SK-N-SH (cell line): ENCODE data around the gene NHLRC2. TPM values are rescaled to one million over a fixed set of nuclear protein-coding genes. Genes with fewer than 3 reads are reported as not detected.

Source experiments
- CTCF ChIA-PET: fragments of 300-600, 350-600 bp; formaldehyde crosslinking; extraction: SDS; loops from one replicate; lab custom pipeline; 2021; lab: Yijun Ruan, JAX
- POLR2A ChIA-PET: fragments of 350-600 bp; sonication (Branson Sonifier 250); formaldehyde crosslinking; extraction: SDS; loops from one replicate; lab custom pipeline; 2020; ENCODE audit warnings: antibody characterized with exemption, inconsistent platforms; lab: Yijun Ruan, JAX
- DNase-seq: peaks from one replicate; pipeline ENCODE4 v3.0.0; 2012
- H2AFZ ChIP-seq: fragments of 200-600 bp; sonication (generic); 2 replicates; pipeline ENCODE4 v1.8.1; 2016; ENCODE audit warnings: antibody characterized with exemption, mild to moderate bottlenecking, low read depth
- H3F3A ChIP-seq: fragments of 200-600 bp; sonication (generic); replicated peaks from 2 replicates; pipeline ENCODE3; 2016; ENCODE audit warnings: antibody characterized with exemption, mild to moderate bottlenecking; ENCODE audit not compliant: insufficient read depth
- H3K27ac ChIP-seq, 2 experiments: fragments of 200-500 bp in 1 of 2; fragments of 200-600 bp in 1 of 2; sonication (Bioruptor generic) in 1 of 2; sonication (generic), shearing (Covaris generic) in 1 of 2; 2 replicates each; pipeline versions ENCODE4 v1.5.1 to v1.6.1; 2014 to 2016; ENCODE audit warnings: low read depth in 2 of 2, inconsistent platforms in 1 of 2, low read length in 1 of 2, mild to moderate bottlenecking in 1 of 2, mixed read lengths in 1 of 2
- H3K27me3 ChIP-seq: fragments of 200-600 bp; sonication (generic), shearing (Covaris generic); 2 replicates; pipeline ENCODE4 v1.6.1; 2016; ENCODE audit warnings: mixed run types; ENCODE audit not compliant: insufficient read depth
- H3K36me3 ChIP-seq, 2 experiments: fragments of 200-500 bp in 1 of 2; fragments of 200-600 bp in 1 of 2; sonication (Bioruptor generic) in 1 of 2; sonication (generic) in 1 of 2; replicated peaks in 1 of 2; 2 replicates each; pipeline versions ENCODE3 to v1.5.1; 2014 to 2016; ENCODE audit warnings: low read length in 1 of 2, mild to moderate bottlenecking in 1 of 2; ENCODE audit not compliant: insufficient read depth in 2 of 2, control insufficient read depth in 1 of 2
- H3K4me1 ChIP-seq, 2 experiments: fragments of 200-500 bp in 1 of 2; fragments of 200-600 bp in 1 of 2; sonication (Bioruptor generic) in 1 of 2; sonication (generic), shearing (Covaris generic) in 1 of 2; 2 replicates each; pipeline versions ENCODE4 v1.5.1 to v1.6.1; 2014 to 2016; ENCODE audit warnings: low read depth in 1 of 2, low read length in 1 of 2, mixed run types in 1 of 2; ENCODE audit not compliant: insufficient read depth in 2 of 2, control insufficient read depth in 1 of 2
- H3K4me2 ChIP-seq: fragments of 200-600 bp; sonication (generic), shearing (Covaris generic); 2 replicates; pipeline ENCODE4 v1.6.1; 2017; ENCODE audit warnings: mixed run types
- H3K4me3 ChIP-seq, 2 experiments: fragments of 200-500 bp in 1 of 2; fragments of 200-600 bp in 1 of 2; sonication (Bioruptor generic) in 1 of 2; sonication (generic), shearing (Covaris generic) in 1 of 2; 2 replicates each; pipeline versions ENCODE4 v1.5.1 to v1.8.1; 2014 to 2016; ENCODE audit warnings: low read depth in 2 of 2, inconsistent platforms in 1 of 2, low read length in 1 of 2, mild to moderate bottlenecking in 1 of 2, mixed read lengths in 1 of 2, moderate library complexity in 1 of 2
- H3K79me2 ChIP-seq: fragments of 200-600 bp; sonication (generic); 2 replicates; pipeline ENCODE4 v1.8.1; 2017; ENCODE audit warnings: mild to moderate bottlenecking; ENCODE audit not compliant: insufficient read depth
- H3K9ac ChIP-seq: fragments of 200-600 bp; sonication (generic); 2 replicates; pipeline ENCODE4 v1.6.1; 2017; ENCODE audit warnings: mixed run types
- H3K9me2 ChIP-seq: fragments of 200-600 bp; sonication (generic); 2 replicates; pipeline ENCODE4 v1.6.1; 2017; ENCODE audit warnings: mixed run types
- H3K9me3 ChIP-seq: fragments of 200-600 bp; sonication (generic); 2 replicates; pipeline ENCODE4 v1.6.1; 2017; ENCODE audit warnings: mixed run types, mild to moderate bottlenecking, moderate library complexity
- H4K20me1 ChIP-seq: fragments of 200-600 bp; sonication (generic); 2 replicates; pipeline ENCODE4 v1.6.1; 2017; ENCODE audit warnings: mild to moderate bottlenecking, mixed run types; ENCODE audit not compliant: insufficient read depth
- ELF1 ChIP-seq: IDR thresholded peaks from 2 replicates; pipeline ENCODE4 v1.4.0; 2012
- EZH2phosphoT487 ChIP-seq: fragments of 200-600 bp; sonication (generic); IDR thresholded peaks from 2 replicates; pipeline ENCODE4 v1.6.1; 2017; ENCODE audit warnings: low read depth, mixed run types, mild to moderate bottlenecking, antibody characterized with exemption, moderate library complexity, borderline replicate concordance
- FOSL2 ChIP-seq: IDR thresholded peaks from 2 replicates; pipeline ENCODE4 v1.4.0; 2012; ENCODE audit warnings: low read depth, mild to moderate bottlenecking, moderate library complexity, borderline replicate concordance
- GATA2 ChIP-seq: sonication (generic); formaldehyde crosslinking; IDR thresholded peaks from 2 replicates; pipeline ENCODE4 v1.5.0; 2020; ENCODE audit warnings: mild to moderate bottlenecking, missing genetic modification reagents
- IRF3 ChIP-seq: fragments of 150-350 bp; IDR thresholded peaks from 2 replicates; pipeline ENCODE4 v1.6.1; 2016; ENCODE audit warnings: mild to moderate bottlenecking, low read depth, low read length
- JUND ChIP-seq: IDR thresholded peaks from 2 replicates; pipeline ENCODE4 v1.4.0; 2012
- MAX ChIP-seq: IDR thresholded peaks from 2 replicates; pipeline ENCODE4 v1.4.0; 2012; ENCODE audit warnings: low read depth
- MEF2A ChIP-seq: IDR thresholded peaks from 2 replicates; pipeline ENCODE4 v1.4.0; 2012; ENCODE audit warnings: low read depth, borderline replicate concordance
- PBX3 ChIP-seq: IDR thresholded peaks from 2 replicates; pipeline ENCODE4; 2012
- RXRA ChIP-seq: IDR thresholded peaks from 2 replicates; pipeline ENCODE4 v1.4.0; 2012; ENCODE audit warnings: low read depth, mild to moderate bottlenecking, borderline replicate concordance
- SIN3A ChIP-seq: IDR thresholded peaks from 2 replicates; pipeline ENCODE4 v1.6.1; 2012; ENCODE audit warnings: low read depth, mild to moderate bottlenecking, low read length, moderate library complexity, borderline replicate concordance
- WGBS: methylation state at CpG from one replicate; pipeline ENCODE4 v1.1.6; 2017; ENCODE audit warnings: low lambda C conversion rate; 5-methylcytosine and 5-hydroxymethylcytosine counted together
- polyA plus RNA-seq, 3 experiments: library from polyadenylated mRNA; depleted of rRNA; stranded (reverse); fragments of >200 nt; gene quantifications; 2 replicates each; pipeline ENCODE4 v1.2.3, GENCODE V29; 2012
- TF ChIP-seq, protein P1 (sequence below): IDR thresholded peaks from 2 replicates; pipeline ENCODE4 v1.4.0; 2012; ENCODE audit warnings: low read depth, borderline replicate concordance
- TF ChIP-seq, protein P2 (sequence below): fragments of 150-350 bp; IDR thresholded peaks from 2 replicates; pipeline ENCODE4 v1.6.1; 2017; ENCODE audit warnings: antibody characterized with exemption, low read length, low read depth, borderline replicate concordance
- TF ChIP-seq, protein P3 (sequence below): IDR thresholded peaks from 2 replicates; pipeline ENCODE4 v1.4.0; 2012; ENCODE audit warnings: low read depth, borderline replicate concordance

Gene NHLRC2
- polyA plus RNA-seq, 1 of the 3 experiments (the other 2 are of a cell fraction): 2.8 TPM

- TF ChIP-seq MAX: no peak
- TF ChIP-seq, protein P1, sequence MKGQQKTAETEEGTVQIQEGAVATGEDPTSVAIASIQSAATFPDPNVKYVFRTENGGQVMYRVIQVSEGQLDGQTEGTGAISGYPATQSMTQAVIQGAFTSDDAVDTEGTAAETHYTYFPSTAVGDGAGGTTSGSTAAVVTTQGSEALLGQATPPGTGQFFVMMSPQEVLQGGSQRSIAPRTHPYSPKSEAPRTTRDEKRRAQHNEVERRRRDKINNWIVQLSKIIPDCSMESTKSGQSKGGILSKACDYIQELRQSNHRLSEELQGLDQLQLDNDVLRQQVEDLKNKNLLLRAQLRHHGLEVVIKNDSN: no peak
- TF ChIP-seq, protein P2, sequence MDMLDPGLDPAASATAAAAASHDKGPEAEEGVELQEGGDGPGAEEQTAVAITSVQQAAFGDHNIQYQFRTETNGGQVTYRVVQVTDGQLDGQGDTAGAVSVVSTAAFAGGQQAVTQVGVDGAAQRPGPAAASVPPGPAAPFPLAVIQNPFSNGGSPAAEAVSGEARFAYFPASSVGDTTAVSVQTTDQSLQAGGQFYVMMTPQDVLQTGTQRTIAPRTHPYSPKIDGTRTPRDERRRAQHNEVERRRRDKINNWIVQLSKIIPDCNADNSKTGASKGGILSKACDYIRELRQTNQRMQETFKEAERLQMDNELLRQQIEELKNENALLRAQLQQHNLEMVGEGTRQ: no peak
Observed at GRCh38 chr10:113857210-113857609, 2.7 kb downstream of the NHLRC2 start (continued).

- H4K20me1 ChIP-seq: no peaks in the 10 kb centered on the region
- H3K4me3 ChIP-seq: no peak overlapping the region
- no peaks in the 10 kb centered on the region for H3K27me3 ChIP-seq
- ChIA-PET CTCF (no interaction called here), POLR2A (no interaction called here)
- WGBS: 97% methylated on average over 2 of the region's 2 CpGs
- peaks cover 6% of the 10 kb centered on the region for H3F3A ChIP-seq
- H2AFZ ChIP-seq: no peak overlapping the region
- no peak overlapping the region for H3K27ac ChIP-seq
- H3K4me2 ChIP-seq: no peak overlapping the region
- no peaks in the 10 kb centered on the region for H3K9me3 ChIP-seq
- no peak for DNase-seq
- H3K9ac ChIP-seq: no peak overlapping the region
- H3K36me3 ChIP-seq: peaks cover 33 to 47% of the 10 kb centered on the region in 2 experiments
- H3K79me2 ChIP-seq: peaks cover 44% of the 10 kb centered on the region
- TF ChIP-seq JUND (0 out of 2 replicates have a peak, but pooled peaks have one; percentile 3), FOSL2 (peak; percentile 23; the same call in 1 of the 2 replicates), GATA2 (CRISPR knock-in tag) (no peak), ELF1 (no peak), RXRA (no peak), SIN3A (no peak), MEF2A (no peak), EZH2phosphoT487 (no peak)
- TF ChIP-seq, protein P3, sequence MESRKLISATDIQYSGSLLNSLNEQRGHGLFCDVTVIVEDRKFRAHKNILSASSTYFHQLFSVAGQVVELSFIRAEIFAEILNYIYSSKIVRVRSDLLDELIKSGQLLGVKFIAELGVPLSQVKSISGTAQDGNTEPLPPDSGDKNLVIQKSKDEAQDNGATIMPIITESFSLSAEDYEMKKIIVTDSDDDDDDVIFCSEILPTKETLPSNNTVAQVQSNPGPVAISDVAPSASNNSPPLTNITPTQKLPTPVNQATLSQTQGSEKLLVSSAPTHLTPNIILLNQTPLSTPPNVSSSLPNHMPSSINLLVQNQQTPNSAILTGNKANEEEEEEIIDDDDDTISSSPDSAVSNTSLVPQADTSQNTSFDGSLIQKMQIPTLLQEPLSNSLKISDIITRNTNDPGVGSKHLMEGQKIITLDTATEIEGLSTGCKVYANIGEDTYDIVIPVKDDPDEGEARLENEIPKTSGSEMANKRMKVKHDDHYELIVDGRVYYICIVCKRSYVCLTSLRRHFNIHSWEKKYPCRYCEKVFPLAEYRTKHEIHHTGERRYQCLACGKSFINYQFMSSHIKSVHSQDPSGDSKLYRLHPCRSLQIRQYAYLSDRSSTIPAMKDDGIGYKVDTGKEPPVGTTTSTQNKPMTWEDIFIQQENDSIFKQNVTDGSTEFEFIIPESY: no peak
- H3K9me2 ChIP-seq: no peaks in the 10 kb centered on the region
- peaks cover 12 to 18% of the 10 kb centered on the region in 2 experiments; a peak in 3 of 4 replicates for H3K4me1 ChIP-seq
Observed at GRCh38 chr10:113858541-113858940, 4.1 kb downstream of the NHLRC2 start.

- TF ChIP-seq IRF3: no peak
- TF ChIP-seq PBX3: no peak
- ChIA-PET POLR2A (no interaction called here), CTCF (no interaction called here)
- 99% methylated on average over 2 of the region's 2 CpGs for WGBS
- Histone ChIP-seq H3K79me2 (peaks cover 47% of the 10 kb centered on the region), H3K27me3 (no peaks in the 10 kb centered on the region), H3K9ac (no peak overlapping the region), H2AFZ (no peak overlapping the region), H3K9me2 (no peaks in the 10 kb centered on the region), H3K27ac (no peak overlapping the region), H4K20me1 (no peaks in the 10 kb centered on the region), H3K4me3 (no peak overlapping the region), H3K4me2 (no peak overlapping the region), H3F3A (peaks cover 6% of the 10 kb centered on the region), H3K4me1 (peaks cover 12 to 17% of the 10 kb centered on the region in 2 experiments; a peak in 3 of 4 replicates), H3K9me3 (no peaks in the 10 kb centered on the region), H3K36me3 (peaks cover 33 to 51% of the 10 kb centered on the region in 2 experiments)
- no peak for DNase-seq
Observed at GRCh38 chr10:113859261-113859660, 4.8 kb downstream of the NHLRC2 start.
